Brain pericyte (primary cell): ENCODE measurements around the gene SLC6A7.

Experiments
- DNase-seq: peaks from one replicate; pipeline ENCODE4 v3.0.0-alpha.2; 2012; ENCODE audit warnings: low read depth, low spot score

The SLC6A7 gene

DNA sequence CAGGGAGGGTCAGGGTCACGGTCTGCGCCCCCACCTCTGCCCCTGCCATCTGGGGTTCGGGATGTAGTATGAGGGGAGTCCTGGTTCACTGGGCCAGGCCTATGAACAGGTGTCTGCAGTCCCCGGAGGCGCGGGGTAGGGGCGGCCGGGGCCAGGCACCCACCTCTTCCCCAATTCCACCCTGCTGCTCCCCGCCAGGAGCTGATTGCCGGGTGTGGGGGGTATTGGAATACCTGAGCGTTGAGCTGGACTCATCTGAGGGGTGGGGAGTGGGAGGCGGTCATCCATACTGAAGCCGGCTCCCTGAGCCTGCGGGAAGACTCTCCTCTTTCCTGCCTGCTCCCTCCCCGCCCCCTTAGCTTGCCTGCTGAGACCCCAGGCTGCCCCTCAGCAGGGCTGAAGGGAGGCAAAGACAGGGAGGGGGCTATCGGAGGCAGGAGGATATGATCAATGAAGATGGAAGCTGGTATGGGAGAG lies 679 bp downstream of the SLC6A7 start:
- DNase-seq: no peak

- no peak for DNase-seq
These were observed 1.1 kb downstream of the SLC6A7 start for GRCh38 chr5:150190987-150191386.

DNA sequence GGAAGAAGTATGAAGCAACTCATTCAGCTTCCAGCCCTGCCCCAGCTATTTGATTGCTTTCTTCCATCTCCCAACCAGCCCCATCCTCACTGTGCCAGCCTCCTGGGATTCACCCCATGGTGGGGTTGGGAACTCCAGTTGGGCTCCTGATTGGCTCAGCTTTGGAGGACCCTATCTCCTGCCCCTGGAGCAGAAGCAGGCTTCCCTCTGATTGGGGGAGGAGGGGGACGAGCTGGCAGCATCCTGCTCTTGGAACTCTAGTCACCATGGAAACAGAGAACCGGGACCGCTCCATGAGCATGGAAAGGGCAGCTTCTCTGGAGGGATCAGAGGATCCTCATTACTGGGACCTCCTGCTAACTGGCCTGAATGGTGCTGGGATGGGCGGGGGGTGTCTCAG lies 2.6 kb downstream of the SLC6A7 start:
- DNase-seq: no peak

- no peak for DNase-seq
These were observed 6.0 kb downstream of the SLC6A7 start for GRCh38 chr5:150195736-150196485.

- no peak for DNase-seq
These were observed 6.7 kb downstream of the SLC6A7 start for GRCh38 chr5:150196514-150196913.

DNA sequence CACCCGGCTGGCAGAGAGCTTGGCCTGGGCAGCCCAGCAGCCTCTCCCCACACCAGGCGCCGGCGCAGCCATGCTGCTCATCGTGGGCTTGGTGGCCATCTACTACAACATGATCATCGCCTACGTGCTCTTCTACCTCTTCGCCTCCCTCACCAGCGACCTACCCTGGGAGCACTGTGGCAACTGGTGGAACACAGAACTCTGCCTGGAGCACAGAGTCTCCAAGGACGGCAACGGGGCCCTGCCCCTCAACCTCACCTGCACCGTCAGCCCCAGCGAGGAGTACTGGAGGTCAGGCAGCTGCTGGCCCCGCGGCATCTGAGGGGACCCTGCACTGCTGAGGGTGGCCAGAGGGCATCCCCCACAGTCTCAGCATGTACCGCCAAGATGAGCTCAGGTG lies 7.1 kb downstream of the SLC6A7 start:
- no peak for DNase-seq

GRCh38 chr5:150197476-150197875 lies 7.6 kb downstream of the SLC6A7 start:
- DNase-seq: no peak

DNA sequence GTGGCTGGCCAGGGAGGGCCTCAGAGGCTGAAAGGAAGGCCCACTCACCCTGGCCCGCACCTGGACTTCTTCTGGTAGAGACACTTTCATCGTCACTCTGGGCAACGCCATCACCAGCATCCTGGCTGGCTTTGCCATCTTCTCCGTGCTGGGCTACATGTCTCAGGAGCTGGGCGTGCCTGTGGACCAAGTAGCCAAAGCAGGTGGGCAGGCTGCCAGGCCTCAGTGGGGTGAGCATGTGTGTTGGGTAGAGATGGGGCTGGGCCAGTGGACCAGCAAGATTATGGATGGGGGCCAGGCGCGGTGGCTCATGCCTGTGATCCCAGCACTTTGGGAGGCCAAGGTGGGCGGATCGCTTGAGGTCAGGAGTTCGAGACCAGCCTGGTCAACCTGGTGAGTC lies 12.6 kb downstream of the SLC6A7 start:
- DNase-seq: no peak

DNA sequence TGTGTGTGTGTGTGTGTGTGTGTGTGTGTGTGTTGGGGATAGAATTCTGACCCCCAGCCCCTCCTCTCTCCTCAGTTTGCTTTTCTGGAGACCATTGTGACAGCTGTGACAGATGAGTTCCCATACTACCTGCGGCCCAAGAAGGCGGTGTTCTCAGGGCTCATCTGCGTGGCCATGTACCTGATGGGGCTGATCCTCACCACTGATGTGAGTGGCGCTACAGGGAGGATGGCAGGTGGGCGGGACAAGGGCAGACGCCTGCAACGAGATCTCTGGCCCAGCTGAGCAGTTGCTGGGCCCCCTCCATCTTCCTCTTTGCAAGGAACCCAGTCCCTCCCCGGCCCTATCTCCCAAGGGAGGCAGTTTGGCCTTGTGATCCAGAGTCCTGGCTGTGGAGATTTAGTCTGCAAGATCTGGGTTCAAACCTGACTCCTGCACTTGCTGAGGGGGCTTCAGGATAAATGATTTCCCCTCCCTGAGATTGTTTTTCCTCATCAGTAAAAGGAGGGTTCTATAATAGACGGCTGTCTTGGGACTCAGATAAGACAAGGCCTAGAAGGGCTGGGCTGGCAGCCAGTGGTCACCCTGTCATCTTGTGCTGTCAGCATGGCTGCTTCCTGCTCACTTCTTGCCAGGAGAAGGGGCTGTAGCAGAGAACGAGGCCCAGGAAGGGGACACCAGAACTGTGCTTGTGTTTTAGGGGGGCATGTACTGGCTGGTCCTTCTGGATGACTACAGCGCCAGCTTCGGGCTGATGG lies 14.1 kb downstream of the SLC6A7 start:
- no peak for DNase-seq

DNA sequence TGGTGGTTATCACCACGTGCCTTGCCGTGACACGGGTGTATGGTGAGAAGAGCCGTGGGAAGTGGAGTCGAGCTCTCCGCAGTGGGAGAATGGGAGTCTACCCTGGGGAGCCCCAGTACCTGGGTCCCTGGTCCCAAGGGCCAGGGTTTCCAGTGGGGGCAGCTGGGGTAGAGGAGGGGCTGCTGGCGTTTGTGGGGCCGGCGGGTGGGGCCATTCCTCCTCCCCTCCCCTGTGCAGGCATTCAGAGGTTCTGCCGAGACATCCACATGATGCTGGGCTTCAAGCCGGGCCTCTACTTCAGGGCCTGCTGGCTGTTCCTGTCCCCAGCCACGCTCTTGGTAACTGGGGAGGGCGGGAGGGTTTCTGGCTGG lies 14.7 kb downstream of the SLC6A7 start:
- no peak for DNase-seq

DNA sequence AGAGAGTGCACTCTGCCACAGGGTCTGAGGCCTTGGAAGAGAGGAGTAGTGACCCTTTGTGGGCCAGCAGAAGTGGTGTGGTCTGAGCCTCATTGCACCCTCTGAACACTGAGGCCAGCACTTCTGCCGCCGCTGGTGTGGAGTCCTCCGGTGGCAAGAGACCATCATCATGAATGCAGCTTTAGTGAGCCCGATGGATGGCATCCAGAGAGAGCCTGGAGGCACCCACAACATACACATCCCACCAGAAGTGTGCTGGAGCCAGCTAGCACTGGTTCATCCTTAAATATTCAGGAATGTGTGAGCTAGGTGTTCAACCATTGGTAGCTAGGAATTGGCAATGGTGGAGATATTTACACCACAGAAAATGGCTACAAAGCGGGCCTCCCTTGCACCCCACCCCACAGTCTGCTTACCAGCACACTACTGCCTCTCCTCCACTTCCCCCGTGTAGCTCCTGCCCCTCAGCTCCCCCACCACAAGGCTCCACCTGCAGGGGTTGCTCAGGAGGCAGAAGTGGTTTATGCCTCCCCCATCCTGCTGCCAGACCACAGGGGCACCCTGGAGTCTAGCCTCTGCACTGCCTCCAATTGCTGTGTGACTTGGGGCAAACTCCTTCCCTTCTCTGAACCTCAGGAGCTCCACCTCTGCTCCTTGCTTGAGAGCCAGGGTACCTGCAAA lies 16.4 kb downstream of the SLC6A7 start:
- DNase-seq: no peak

DNA sequence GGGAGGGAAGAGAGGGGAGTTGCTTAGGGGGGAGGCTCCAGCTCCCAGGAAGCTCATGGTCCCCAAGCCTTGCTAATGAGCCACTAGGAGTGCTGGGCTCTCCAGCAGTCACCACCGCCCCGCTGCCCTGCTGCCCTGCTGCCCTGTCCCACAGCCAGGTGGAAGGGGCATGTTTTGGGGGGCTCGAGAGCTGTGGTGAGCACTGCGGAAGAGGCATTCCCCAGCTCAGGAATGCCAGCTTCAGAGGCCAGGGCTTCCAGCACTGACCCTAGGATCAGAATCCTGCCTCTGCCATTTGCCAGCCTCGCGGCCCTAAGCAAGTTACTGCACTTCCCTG lies 16.9 kb downstream of the SLC6A7 start:
- DNase-seq: no peak

DNA sequence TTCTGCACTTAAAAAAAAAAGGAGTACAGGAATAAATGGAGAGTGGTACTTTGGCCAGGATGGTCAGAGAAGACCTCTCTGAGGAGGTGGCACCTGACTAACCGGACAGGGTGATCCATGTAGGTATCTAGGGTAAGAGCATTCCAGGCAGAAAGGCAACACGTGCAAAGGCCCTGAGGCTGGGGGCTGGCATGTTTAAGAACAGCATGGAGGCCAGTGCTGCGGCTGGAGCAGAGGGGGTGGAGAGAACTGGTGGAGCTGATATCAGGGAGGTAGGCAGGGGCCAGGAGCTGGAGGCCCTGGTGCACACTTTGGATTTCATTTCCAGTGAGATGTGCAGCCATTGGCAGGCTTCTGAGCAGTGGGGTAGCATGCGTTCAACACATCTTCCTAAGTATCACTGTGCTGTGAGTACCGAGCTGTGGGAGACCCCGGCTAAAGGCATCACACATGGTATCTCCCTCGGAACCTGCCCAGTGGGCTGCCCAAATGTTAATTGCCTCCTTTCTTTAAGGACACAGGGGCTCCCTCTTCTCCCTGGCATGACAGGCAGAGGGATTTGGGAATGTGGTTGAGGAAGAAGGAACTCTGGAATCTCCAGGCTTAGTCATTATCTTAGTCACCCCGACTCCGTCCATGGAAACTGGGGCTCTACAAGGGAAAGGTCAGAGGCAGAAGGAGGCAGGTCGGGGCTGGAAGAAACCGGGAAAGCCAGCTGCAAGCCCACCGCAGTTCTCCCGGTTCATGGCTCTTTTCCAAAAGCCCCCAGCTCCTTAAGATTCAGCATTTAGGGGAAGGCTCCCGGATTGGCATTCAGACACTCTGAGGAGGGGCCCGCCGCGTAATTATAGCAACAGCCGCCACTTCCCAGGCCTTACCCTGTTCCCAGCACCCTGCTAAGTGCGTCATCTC lies 18.6 kb downstream of the SLC6A7 start:
- no peak for DNase-seq

GRCh38 chr5:150209099-150209635 lies 19.3 kb downstream of the SLC6A7 start:
- DNase-seq: no peak

- DNase-seq: no peak
These were observed 20.8 kb downstream of the SLC6A7 start for GRCh38 chr5:150210644-150211043.

GRCh38 chr5:150211156-150212030 lies 21.5 kb downstream of the SLC6A7 start:
- no peak for DNase-seq

GRCh38 chr5:150213530-150213929 lies 23.7 kb downstream of the SLC6A7 start:
- peak; percentile 61 for DNase-seq

DNA sequence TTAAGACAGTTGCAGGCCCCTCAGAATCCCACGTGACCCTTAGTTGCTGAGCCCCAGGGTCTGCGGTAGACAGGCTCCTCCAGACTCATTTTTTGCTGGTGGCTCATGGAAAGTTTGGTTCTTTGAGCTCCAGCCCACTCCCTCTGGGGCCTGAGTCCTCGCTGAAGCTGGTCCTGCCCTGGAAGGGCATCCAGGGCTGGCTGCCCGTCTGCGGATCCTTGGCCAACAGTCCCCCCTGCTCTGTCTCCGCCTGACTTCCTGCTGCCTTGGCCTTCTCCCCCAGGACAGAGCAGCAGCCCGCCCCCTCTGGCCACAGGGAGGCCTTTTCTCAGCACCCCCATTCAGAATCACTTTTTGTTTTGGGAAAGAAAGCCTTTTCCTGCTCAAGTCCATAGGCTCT lies 24.4 kb downstream of the SLC6A7 start:
- DNase-seq: no peak

GRCh38 chr5:150215979-150216944 lies 26.4 kb downstream of the SLC6A7 start:
- no peak for DNase-seq
